WTC11 (cell line): ENCODE results near the gene GJB3.

ENCODE experiments used
- ATF3 ChIP-seq: sonication (generic); formaldehyde crosslinking; conservative IDR thresholded peaks from 2 replicates; pipeline ENCODE4 v1.8.1; 2022; ENCODE audit warnings: mild to moderate bottlenecking, missing genetic modification reagents
- FOXJ3 ChIP-seq: sonication (generic); formaldehyde crosslinking; IDR thresholded peaks from 2 replicates; pipeline ENCODE4 v1.9.0; 2021; ENCODE audit warnings: missing genetic modification reagents, mild to moderate bottlenecking, borderline replicate concordance
- NR3C1 ChIP-seq: sonication (generic); formaldehyde crosslinking; conservative IDR thresholded peaks from 2 replicates; pipeline ENCODE4 v1.8.1; 2023; ENCODE audit warnings: low read depth, mild to moderate bottlenecking, missing genetic modification reagents
- PREB ChIP-seq: sonication (generic); formaldehyde crosslinking; IDR thresholded peaks from 2 replicates; pipeline ENCODE4 v1.8.1; 2022; ENCODE audit warnings: mild to moderate bottlenecking, missing genetic modification reagents, moderate library complexity, borderline replicate concordance
- ZNF138 ChIP-seq: sonication (generic); formaldehyde crosslinking; conservative IDR thresholded peaks from 2 replicates; pipeline ENCODE4 v1.8.1; 2022; ENCODE audit warnings: mild to moderate bottlenecking, moderate library complexity, missing genetic modification reagents
- ZNF317 ChIP-seq: sonication (generic); formaldehyde crosslinking; IDR thresholded peaks from 2 replicates; pipeline ENCODE4 v1.8.1; 2023; ENCODE audit warnings: low read depth, mild to moderate bottlenecking, moderate library complexity, missing genetic modification reagents, borderline replicate concordance
- TF ChIP-seq, protein P1 (sequence below): fragments of 200-600 bp; IDR thresholded peaks from 2 replicates; pipeline ENCODE4 v1.8.0; 2022; ENCODE audit warnings: antibody characterized with exemption
- TF ChIP-seq, protein P2 (sequence below): sonication (generic); formaldehyde crosslinking; IDR thresholded peaks from 2 replicates; pipeline ENCODE4 v1.8.0; 2022; ENCODE audit warnings: mild to moderate bottlenecking, missing genetic modification reagents
- TF ChIP-seq, protein P3 (sequence below): sonication (generic); formaldehyde crosslinking; IDR thresholded peaks from 2 replicates; pipeline ENCODE4 v1.8.0; 2023; ENCODE audit warnings: missing genetic modification reagents
- TF ChIP-seq, protein P4 (sequence below): sonication (generic); formaldehyde crosslinking; IDR thresholded peaks from 2 replicates; pipeline ENCODE4 v1.8.0; 2022; ENCODE audit warnings: mild to moderate bottlenecking, missing genetic modification reagents
- TF ChIP-seq, protein P5 (sequence below): sonication (generic); formaldehyde crosslinking; IDR thresholded peaks from 2 replicates; pipeline ENCODE4 v1.8.1; 2023; ENCODE audit warnings: mild to moderate bottlenecking, missing genetic modification reagents
- TF ChIP-seq, protein P6 (sequence below): sonication (generic); formaldehyde crosslinking; IDR thresholded peaks from 2 replicates; pipeline ENCODE4 v1.8.1; 2022; ENCODE audit warnings: low read depth, mild to moderate bottlenecking, moderate library complexity, missing genetic modification reagents, borderline replicate concordance

- TF ChIP-seq, protein P1, sequence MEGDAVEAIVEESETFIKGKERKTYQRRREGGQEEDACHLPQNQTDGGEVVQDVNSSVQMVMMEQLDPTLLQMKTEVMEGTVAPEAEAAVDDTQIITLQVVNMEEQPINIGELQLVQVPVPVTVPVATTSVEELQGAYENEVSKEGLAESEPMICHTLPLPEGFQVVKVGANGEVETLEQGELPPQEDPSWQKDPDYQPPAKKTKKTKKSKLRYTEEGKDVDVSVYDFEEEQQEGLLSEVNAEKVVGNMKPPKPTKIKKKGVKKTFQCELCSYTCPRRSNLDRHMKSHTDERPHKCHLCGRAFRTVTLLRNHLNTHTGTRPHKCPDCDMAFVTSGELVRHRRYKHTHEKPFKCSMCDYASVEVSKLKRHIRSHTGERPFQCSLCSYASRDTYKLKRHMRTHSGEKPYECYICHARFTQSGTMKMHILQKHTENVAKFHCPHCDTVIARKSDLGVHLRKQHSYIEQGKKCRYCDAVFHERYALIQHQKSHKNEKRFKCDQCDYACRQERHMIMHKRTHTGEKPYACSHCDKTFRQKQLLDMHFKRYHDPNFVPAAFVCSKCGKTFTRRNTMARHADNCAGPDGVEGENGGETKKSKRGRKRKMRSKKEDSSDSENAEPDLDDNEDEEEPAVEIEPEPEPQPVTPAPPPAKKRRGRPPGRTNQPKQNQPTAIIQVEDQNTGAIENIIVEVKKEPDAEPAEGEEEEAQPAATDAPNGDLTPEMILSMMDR, result no peak
- TF ChIP-seq, protein P2, sequence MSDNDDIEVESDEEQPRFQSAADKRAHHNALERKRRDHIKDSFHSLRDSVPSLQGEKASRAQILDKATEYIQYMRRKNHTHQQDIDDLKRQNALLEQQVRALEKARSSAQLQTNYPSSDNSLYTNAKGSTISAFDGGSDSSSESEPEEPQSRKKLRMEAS, result no peak
- TF ChIP-seq PREB (CRISPR knock-in tag) (no peak), ZNF138 (no peak), ZNF317 (no peak), NR3C1 (CRISPR knock-in tag) (no peak), FOXJ3 (CRISPR knock-in tag) (no peak), ATF3 (no peak)
- TF ChIP-seq, protein P3, sequence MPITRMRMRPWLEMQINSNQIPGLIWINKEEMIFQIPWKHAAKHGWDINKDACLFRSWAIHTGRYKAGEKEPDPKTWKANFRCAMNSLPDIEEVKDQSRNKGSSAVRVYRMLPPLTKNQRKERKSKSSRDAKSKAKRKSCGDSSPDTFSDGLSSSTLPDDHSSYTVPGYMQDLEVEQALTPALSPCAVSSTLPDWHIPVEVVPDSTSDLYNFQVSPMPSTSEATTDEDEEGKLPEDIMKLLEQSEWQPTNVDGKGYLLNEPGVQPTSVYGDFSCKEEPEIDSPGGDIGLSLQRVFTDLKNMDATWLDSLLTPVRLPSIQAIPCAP (CRISPR knock-in tag), result no peak
- TF ChIP-seq, protein P4, sequence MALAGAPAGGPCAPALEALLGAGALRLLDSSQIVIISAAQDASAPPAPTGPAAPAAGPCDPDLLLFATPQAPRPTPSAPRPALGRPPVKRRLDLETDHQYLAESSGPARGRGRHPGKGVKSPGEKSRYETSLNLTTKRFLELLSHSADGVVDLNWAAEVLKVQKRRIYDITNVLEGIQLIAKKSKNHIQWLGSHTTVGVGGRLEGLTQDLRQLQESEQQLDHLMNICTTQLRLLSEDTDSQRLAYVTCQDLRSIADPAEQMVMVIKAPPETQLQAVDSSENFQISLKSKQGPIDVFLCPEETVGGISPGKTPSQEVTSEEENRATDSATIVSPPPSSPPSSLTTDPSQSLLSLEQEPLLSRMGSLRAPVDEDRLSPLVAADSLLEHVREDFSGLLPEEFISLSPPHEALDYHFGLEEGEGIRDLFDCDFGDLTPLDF (CRISPR knock-in tag), result no peak
- TF ChIP-seq, protein P5, sequence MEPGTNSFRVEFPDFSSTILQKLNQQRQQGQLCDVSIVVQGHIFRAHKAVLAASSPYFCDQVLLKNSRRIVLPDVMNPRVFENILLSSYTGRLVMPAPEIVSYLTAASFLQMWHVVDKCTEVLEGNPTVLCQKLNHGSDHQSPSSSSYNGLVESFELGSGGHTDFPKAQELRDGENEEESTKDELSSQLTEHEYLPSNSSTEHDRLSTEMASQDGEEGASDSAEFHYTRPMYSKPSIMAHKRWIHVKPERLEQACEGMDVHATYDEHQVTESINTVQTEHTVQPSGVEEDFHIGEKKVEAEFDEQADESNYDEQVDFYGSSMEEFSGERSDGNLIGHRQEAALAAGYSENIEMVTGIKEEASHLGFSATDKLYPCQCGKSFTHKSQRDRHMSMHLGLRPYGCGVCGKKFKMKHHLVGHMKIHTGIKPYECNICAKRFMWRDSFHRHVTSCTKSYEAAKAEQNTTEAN (CRISPR knock-in tag), result no peak
- TF ChIP-seq, protein P6, sequence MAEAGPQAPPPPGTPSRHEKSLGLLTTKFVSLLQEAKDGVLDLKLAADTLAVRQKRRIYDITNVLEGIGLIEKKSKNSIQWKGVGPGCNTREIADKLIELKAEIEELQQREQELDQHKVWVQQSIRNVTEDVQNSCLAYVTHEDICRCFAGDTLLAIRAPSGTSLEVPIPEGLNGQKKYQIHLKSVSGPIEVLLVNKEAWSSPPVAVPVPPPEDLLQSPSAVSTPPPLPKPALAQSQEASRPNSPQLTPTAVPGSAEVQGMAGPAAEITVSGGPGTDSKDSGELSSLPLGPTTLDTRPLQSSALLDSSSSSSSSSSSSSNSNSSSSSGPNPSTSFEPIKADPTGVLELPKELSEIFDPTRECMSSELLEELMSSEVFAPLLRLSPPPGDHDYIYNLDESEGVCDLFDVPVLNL (CRISPR knock-in tag), result no peak
Observed at GRCh38 chr1:34792424-34792823, 11.4 kb downstream of the GJB3 start.
